ENCODE data around the gene SLC25A34.

Gene SLC25A34

GRCh38 chr1:15726508-15726907, 9.6 kb upstream of the SLC25A34 start:
- TF ChIP-seq, protein P1, sequence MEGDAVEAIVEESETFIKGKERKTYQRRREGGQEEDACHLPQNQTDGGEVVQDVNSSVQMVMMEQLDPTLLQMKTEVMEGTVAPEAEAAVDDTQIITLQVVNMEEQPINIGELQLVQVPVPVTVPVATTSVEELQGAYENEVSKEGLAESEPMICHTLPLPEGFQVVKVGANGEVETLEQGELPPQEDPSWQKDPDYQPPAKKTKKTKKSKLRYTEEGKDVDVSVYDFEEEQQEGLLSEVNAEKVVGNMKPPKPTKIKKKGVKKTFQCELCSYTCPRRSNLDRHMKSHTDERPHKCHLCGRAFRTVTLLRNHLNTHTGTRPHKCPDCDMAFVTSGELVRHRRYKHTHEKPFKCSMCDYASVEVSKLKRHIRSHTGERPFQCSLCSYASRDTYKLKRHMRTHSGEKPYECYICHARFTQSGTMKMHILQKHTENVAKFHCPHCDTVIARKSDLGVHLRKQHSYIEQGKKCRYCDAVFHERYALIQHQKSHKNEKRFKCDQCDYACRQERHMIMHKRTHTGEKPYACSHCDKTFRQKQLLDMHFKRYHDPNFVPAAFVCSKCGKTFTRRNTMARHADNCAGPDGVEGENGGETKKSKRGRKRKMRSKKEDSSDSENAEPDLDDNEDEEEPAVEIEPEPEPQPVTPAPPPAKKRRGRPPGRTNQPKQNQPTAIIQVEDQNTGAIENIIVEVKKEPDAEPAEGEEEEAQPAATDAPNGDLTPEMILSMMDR (IDR thresholded peaks at IDR 0.05): no peak

DNA sequence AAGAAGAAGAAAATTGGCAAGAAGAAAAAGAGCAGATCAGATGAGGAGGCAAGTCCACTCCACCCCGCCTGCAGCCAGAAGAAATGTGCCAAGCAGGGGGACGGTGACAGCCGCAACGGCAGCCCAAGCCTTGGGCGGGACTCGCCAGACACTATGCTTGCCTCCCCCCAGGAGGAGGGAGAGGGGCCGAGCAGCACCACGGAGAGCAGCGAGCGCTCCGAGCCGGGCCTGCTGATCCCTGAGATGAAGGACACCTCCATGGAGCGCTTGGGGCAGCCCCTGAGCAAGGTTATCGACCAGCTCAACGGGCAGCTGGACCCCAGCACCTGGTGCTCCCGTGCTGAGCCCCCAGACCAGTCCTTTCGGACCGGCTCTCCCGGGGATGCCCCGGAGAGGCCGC, 9.0 kb upstream of the SLC25A34 start:
- TF ChIP-seq, protein P1 (IDR thresholded peaks at IDR 0.05): no peak

- TF ChIP-seq, protein P1 (IDR thresholded peaks at IDR 0.05): no peak
These were observed 8.6 kb upstream of the SLC25A34 start for GRCh38 chr1:15727424-15727823.

- TF ChIP-seq, protein P1 (IDR thresholded peaks at IDR 0.05): no peak
These were observed 8.1 kb upstream of the SLC25A34 start for GRCh38 chr1:15727866-15728534.

GRCh38 chr1:15728937-15729657, 7.0 kb upstream of the SLC25A34 start:
- TF ChIP-seq, protein P1 (IDR thresholded peaks at IDR 0.05): no peak

DNA sequence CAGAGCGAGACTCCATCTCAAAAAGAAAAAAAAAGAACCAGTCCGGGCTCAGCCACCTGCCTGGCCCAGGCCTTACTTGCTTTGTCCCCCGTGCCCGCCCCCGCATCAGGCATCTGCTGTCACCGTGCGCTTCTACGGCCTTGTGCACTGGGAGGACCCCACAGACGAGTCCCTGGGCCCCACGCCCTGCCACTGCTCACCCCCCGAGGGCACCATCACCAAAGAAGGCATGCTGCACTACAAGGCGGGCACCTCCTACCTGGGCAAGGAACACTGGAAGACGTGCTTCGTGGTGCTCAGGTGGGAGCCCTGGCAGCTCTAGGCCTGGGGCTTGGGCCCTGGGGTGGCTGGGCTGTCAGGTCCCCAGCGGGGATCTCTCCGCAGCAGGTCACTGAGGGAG, 5.6 kb upstream of the SLC25A34 start:
- TF ChIP-seq, protein P1 (IDR thresholded peaks at IDR 0.05): no peak

GRCh38 chr1:15730936-15731335, 5.1 kb upstream of the SLC25A34 start:
- TF ChIP-seq, protein P1 (IDR thresholded peaks at IDR 0.05): no peak
